GM12892 (cell line): Measurements from ENCODE around the gene MRPS11.

Experiments
- POLR2A ChIP-seq: IDR thresholded peaks from 2 replicates; pipeline ENCODE4 v1.6.1; 2011; ENCODE audit warnings: low read depth, low read length, control low read depth
- POLR2AphosphoS5 ChIP-seq: IDR thresholded peaks from 2 replicates; pipeline ENCODE4 v1.6.1; 2011; ENCODE audit warnings: low read depth, low read length, control low read depth
- TAF1 ChIP-seq: IDR thresholded peaks from 2 replicates; pipeline ENCODE4 v1.6.1; 2011; ENCODE audit warnings: low read depth, mild to moderate bottlenecking, control low read depth, low read length, borderline replicate concordance

- TF ChIP-seq POLR2A (no peak), POLR2AphosphoS5 (no peak), TAF1 (no peak)
Measured at GRCh38 chr15:88482263-88482662, 14.8 kb downstream of the MRPS11 start.
